Right atrium auricular region (tissue), 2 donors: Measurements from ENCODE around the gene ZNF219. TPM values are rescaled to one million over a fixed set of nuclear protein-coding genes. Genes with fewer than 3 reads are reported as not detected.

ENCODE experiments used
- DNase-seq: peaks from one replicate; pipeline ENCODE4 v3.0.0-alpha.2; 2019; ENCODE audit warnings: low spot score
- H3K27ac ChIP-seq, 2 donors: fragments of 200-600 bp; sonication (generic); 1 replicate in 1 of 2; 2 replicates in 1 of 2; pipeline ENCODE4 v1.5.1; 2016 to 2019
- H3K27me3 ChIP-seq, 2 donors: fragments of 200-600 bp; sonication (generic); one replicate each; pipeline versions ENCODE4 v1.5.1 to v1.6.0; 2017 to 2019
- H3K36me3 ChIP-seq: fragments of 200-600 bp; sonication (generic); one replicate; pipeline ENCODE4 v1.5.1; 2016
- H3K4me1 ChIP-seq, 2 donors: fragments of 200-600 bp; sonication (generic); one replicate each; pipeline versions ENCODE4 v1.5.1 to v1.6.0; 2017 to 2019
- H3K4me3 ChIP-seq, 2 donors: fragments of 200-600 bp; sonication (generic); 1 replicate in 1 of 2; 2 replicates in 1 of 2; pipeline ENCODE4 v1.5.1; 2017 to 2019; ENCODE audit warnings: mild to moderate bottlenecking in 1 of 2, moderate library complexity in 1 of 2
- H3K9me3 ChIP-seq, 2 donors: fragments of 200-600 bp; sonication (generic); one replicate each; pipeline ENCODE4 v1.5.1; 2019
- CTCF ChIP-seq, 2 donors: fragments of 200-600 bp; sonication (generic); IDR thresholded peaks; one replicate each; pipeline ENCODE4 v1.5.1; 2019; ENCODE audit warnings: antibody characterized with exemption in 2 of 2
- total RNA-seq, 2 donors: library from RNA; depleted of rRNA; stranded (reverse); fragments of >200 nt; gene quantifications; one replicate each; pipeline ENCODE4 v1.1.0, GENCODE V29; 2016

The ZNF219 gene
- total RNA-seq, 2 donors from 2014 or later: 49.7 to 66.6 TPM

- H3K36me3 ChIP-seq: peaks cover 39% of the 10 kb centered on the region
- H3K27ac ChIP-seq: no peak overlapping the region
- peak; percentile 100 for TF ChIP-seq CTCF (IDR thresholded peaks at IDR 0.05)
- H3K4me3 ChIP-seq: no peak overlapping the region
- H3K9me3 ChIP-seq: no peaks in the 10 kb centered on the region
- peak; percentile 80 for DNase-seq
- H3K4me1 ChIP-seq: peaks cover 0 to 43% of the 10 kb centered on the region in 2 donors
- H3K27me3 ChIP-seq: no peaks in the 10 kb centered on the region
Measured at GRCh38 chr14:21092273-21093011, 6.0 kb downstream of the ZNF219 start.

GRCh38 chr14:21091821-21092272 lies 6.6 kb downstream of the ZNF219 start:
- H3K4me3 ChIP-seq: no peak overlapping the region
- H3K4me1 ChIP-seq: peaks cover 0 to 41% of the 10 kb centered on the region in 2 donors
- peaks cover 39% of the 10 kb centered on the region for H3K36me3 ChIP-seq
- DNase-seq: no peak
- no peak for TF ChIP-seq CTCF (IDR thresholded peaks at IDR 0.05)
- no peak overlapping the region for H3K27ac ChIP-seq
- H3K9me3 ChIP-seq: no peaks in the 10 kb centered on the region
- no peaks in the 10 kb centered on the region for H3K27me3 ChIP-seq

GRCh38 chr14:21090940-21091663 lies 7.4 kb downstream of the ZNF219 start:
- H3K27me3 ChIP-seq: no peaks in the 10 kb centered on the region
- H3K4me3 ChIP-seq: no peak overlapping the region
- peaks cover 0 to 34% of the 10 kb centered on the region in 2 donors for H3K4me1 ChIP-seq
- H3K27ac ChIP-seq: no peak overlapping the region
- DNase-seq: no peak
- H3K36me3 ChIP-seq: peaks cover 39% of the 10 kb centered on the region
- TF ChIP-seq CTCF (IDR thresholded peaks at IDR 0.05): no peak
- H3K9me3 ChIP-seq: no peaks in the 10 kb centered on the region

GRCh38 chr14:21090194-21090939 lies 8.1 kb downstream of the ZNF219 start:
- H3K4me1 ChIP-seq: peaks cover 0 to 31% of the 10 kb centered on the region in 2 donors

GRCh38 chr14:21089877-21090193 lies 8.6 kb downstream of the ZNF219 start:
- TF ChIP-seq CTCF (IDR thresholded peaks at IDR 0.05): no peak
- Histone ChIP-seq H3K36me3 (peaks cover 52% of the 10 kb centered on the region), H3K27ac (no peak overlapping the region)

More at GRCh38 chr14:21090194-21090939, 8.1 kb downstream of the ZNF219 start:
- peaks cover 47% of the 10 kb centered on the region for H3K36me3 ChIP-seq
- TF ChIP-seq CTCF (IDR thresholded peaks at IDR 0.05): peak; percentile 36 to 55
- H3K4me3 ChIP-seq: no peak overlapping the region
- no peaks in the 10 kb centered on the region for H3K9me3 ChIP-seq
- H3K27me3 ChIP-seq: no peaks in the 10 kb centered on the region
- no peak overlapping the region for H3K27ac ChIP-seq
- DNase-seq: no peak

More at GRCh38 chr14:21089877-21090193, 8.6 kb downstream of the ZNF219 start:
- no peak overlapping the region for H3K4me3 ChIP-seq
- no peaks in the 10 kb centered on the region for H3K27me3 ChIP-seq
- peaks cover 0 to 31% of the 10 kb centered on the region in 2 donors for H3K4me1 ChIP-seq
- H3K9me3 ChIP-seq: no peaks in the 10 kb centered on the region
- DNase-seq: no peak
